ENCODE measurements around the gene SNAP23. TPM values are rescaled to one million over a fixed set of nuclear protein-coding genes. Genes with fewer than 3 reads are reported as not detected.

The SNAP23 gene
- total and polyA plus RNA-seq, 2 experiments from 2014 or later: 58.8 to 88.1 TPM

GRCh38 chr15:42450425-42450790 lies 45.0 kb upstream of the SNAP23 start (continued):
- TF ChIP-seq ETS1 (IDR thresholded peaks at IDR 0.05): no peak
- TF ChIP-seq NANOG (IDR thresholded peaks at IDR 0.05; ENCODE audit: borderline replicate concordance): no peak
- no peak for TF ChIP-seq ZNF114 (CRISPR knock-in tag; IDR thresholded peaks at IDR 0.05)

GRCh38 chr15:42453826-42454225 lies 41.6 kb upstream of the SNAP23 start:
- no peaks in the 10 kb centered on the region; the same call in 1 of the 2 replicates for H3K79me2 ChIP-seq (replicated peaks; ENCODE audit: insufficient read depth)
- Mint-ChIP-seq H3K9me3 (no peaks in the 10 kb centered on the region), H3K27me3 (ENCODE audit: insufficient read depth, low read depth, poor library complexity) (peaks cover 1% of the 10 kb centered on the region), H3K27ac (no peak overlapping the region), H3K36me3 (ENCODE audit: low read depth) (peaks cover 27% of the 10 kb centered on the region), H3K4me3 (no peak overlapping the region), H3K4me1 (peaks cover 16% of the 10 kb centered on the region)
- H3K4me3 ChIP-seq: no peak overlapping the region
- H3F3A ChIP-seq (replicated peaks; ENCODE audit: low read depth): no peaks in the 10 kb centered on the region
- no peak overlapping the region for H3K27ac ChIP-seq (ENCODE audit: low read depth)
- H3K4me2 ChIP-seq: no peak overlapping the region
- H3K4me1 ChIP-seq (ENCODE audit: insufficient read depth): peaks cover 16% of the 10 kb centered on the region
- 0 out of 2 replicates have a peak, but pooled peaks cover 3% of the 10 kb centered on the region for H3K36me3 ChIP-seq (ENCODE audit: insufficient read depth)
- no peaks in the 10 kb centered on the region for H3K27me3 ChIP-seq (ENCODE audit: insufficient read depth)
- H3K9me2 ChIP-seq (ENCODE audit: insufficient read depth): no peaks in the 10 kb centered on the region
- ATAC-seq (no peak), DNase-seq (ENCODE audit: low spot score) (no peak)
- H4K20me1 ChIP-seq (replicated peaks; ENCODE audit: insufficient read depth): no peaks in the 10 kb centered on the region
- H2AFZ ChIP-seq: no peak overlapping the region
- TF ChIP-seq ZNF462 (CRISPR knock-in tag; IDR thresholded peaks at IDR 0.05): no peak
- TF ChIP-seq EZH2phosphoT487 (IDR thresholded peaks at IDR 0.05; ENCODE audit: unreplicated experiment): no peak
- no peak for TF ChIP-seq ZNF331 (CRISPR knock-in tag; IDR thresholded peaks at IDR 0.05; ENCODE audit: low read depth)
- TF ChIP-seq CREB1 (CRISPR knock-in tag; IDR thresholded peaks at IDR 0.05; ENCODE audit: low read depth): no peak
- TF ChIP-seq, protein P1, sequence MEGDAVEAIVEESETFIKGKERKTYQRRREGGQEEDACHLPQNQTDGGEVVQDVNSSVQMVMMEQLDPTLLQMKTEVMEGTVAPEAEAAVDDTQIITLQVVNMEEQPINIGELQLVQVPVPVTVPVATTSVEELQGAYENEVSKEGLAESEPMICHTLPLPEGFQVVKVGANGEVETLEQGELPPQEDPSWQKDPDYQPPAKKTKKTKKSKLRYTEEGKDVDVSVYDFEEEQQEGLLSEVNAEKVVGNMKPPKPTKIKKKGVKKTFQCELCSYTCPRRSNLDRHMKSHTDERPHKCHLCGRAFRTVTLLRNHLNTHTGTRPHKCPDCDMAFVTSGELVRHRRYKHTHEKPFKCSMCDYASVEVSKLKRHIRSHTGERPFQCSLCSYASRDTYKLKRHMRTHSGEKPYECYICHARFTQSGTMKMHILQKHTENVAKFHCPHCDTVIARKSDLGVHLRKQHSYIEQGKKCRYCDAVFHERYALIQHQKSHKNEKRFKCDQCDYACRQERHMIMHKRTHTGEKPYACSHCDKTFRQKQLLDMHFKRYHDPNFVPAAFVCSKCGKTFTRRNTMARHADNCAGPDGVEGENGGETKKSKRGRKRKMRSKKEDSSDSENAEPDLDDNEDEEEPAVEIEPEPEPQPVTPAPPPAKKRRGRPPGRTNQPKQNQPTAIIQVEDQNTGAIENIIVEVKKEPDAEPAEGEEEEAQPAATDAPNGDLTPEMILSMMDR (conservative IDR thresholded peaks at IDR 0.05; ENCODE audit: low read depth in 2 of 2): no peak
- no peak for TF ChIP-seq JUNB (IDR thresholded peaks at IDR 0.05; ENCODE audit: unreplicated experiment)
- no peak for TF ChIP-seq POLR2AphosphoS5 (IDR thresholded peaks at IDR 0.05; ENCODE audit: low read depth)
- no peak for TF ChIP-seq EZH2 (IDR thresholded peaks at IDR 0.05; ENCODE audit: low read depth, unreplicated experiment)
- TF ChIP-seq STAT1 (IDR thresholded peaks at IDR 0.05; ENCODE audit: unreplicated experiment): no peak
- TF ChIP-seq, protein P2, sequence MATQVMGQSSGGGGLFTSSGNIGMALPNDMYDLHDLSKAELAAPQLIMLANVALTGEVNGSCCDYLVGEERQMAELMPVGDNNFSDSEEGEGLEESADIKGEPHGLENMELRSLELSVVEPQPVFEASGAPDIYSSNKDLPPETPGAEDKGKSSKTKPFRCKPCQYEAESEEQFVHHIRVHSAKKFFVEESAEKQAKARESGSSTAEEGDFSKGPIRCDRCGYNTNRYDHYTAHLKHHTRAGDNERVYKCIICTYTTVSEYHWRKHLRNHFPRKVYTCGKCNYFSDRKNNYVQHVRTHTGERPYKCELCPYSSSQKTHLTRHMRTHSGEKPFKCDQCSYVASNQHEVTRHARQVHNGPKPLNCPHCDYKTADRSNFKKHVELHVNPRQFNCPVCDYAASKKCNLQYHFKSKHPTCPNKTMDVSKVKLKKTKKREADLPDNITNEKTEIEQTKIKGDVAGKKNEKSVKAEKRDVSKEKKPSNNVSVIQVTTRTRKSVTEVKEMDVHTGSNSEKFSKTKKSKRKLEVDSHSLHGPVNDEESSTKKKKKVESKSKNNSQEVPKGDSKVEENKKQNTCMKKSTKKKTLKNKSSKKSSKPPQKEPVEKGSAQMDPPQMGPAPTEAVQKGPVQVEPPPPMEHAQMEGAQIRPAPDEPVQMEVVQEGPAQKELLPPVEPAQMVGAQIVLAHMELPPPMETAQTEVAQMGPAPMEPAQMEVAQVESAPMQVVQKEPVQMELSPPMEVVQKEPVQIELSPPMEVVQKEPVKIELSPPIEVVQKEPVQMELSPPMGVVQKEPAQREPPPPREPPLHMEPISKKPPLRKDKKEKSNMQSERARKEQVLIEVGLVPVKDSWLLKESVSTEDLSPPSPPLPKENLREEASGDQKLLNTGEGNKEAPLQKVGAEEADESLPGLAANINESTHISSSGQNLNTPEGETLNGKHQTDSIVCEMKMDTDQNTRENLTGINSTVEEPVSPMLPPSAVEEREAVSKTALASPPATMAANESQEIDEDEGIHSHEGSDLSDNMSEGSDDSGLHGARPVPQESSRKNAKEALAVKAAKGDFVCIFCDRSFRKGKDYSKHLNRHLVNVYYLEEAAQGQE (IDR thresholded peaks at IDR 0.05; ENCODE audit: unreplicated experiment): no peak
- TF ChIP-seq NANOG (IDR thresholded peaks at IDR 0.05; ENCODE audit: borderline replicate concordance): no peak

Data from GM23338 (cell line).